HepG2 (cell line): ENCODE data around the gene KDM3A. TPM values are rescaled to one million over a fixed set of nuclear protein-coding genes. Genes with fewer than 3 reads are reported as not detected.

Source experiments
- ATAC-seq: fragments of 200-7000 bp; cut with Tn5 transposase; 3 replicates; pipeline ENCODE4 v1.9.1; 2020; ENCODE audit warnings: mild to moderate bottlenecking, moderate library complexity
- BruUV-seq: library from RNA; stranded (reverse); fragments of 400-500 nt; replicated peaks from 2 replicates; lab custom pipeline; 2021; lab: Mats Ljungman, UMichigan
- CTCF ChIA-PET: fragments of 300-600 bp; formaldehyde crosslinking; extraction: SDS; loops from one replicate; lab custom pipeline; 2021; ENCODE audit warnings: low total read pairs, inconsistent platforms, low intra/inter-chr PET ratio; lab: Yijun Ruan, JAX
- POLR2A ChIA-PET: fragments of 350-600 bp; sonication (Branson Sonifier 250); formaldehyde crosslinking; loops from one replicate; lab custom pipeline; 2020; ENCODE audit warnings: antibody characterized with exemption, inconsistent platforms; lab: Yijun Ruan, JAX
- DNase-seq: peaks from one replicate; pipeline ENCODE4 v3.0.0-alpha.2; 2015; ENCODE audit warnings: low spot score
- FAIRE-seq: peaks from 3 replicates; lab custom pipeline; 2011; peaks lifted over from hg19 to GRCh38; lab: Jason Lieb, UNC
- H2AFZ ChIP-seq: one replicate; pipeline ENCODE4 v1.6.1; 2011; ENCODE audit warnings: low read length, inconsistent platforms
- H3K27ac ChIP-seq: fragments of 300-600 bp; 3 replicates; pipeline ENCODE4 v1.8.0; 2011; ENCODE audit warnings: mixed run types, mild to moderate bottlenecking, mixed read lengths, low read length, inconsistent platforms; ENCODE audit not compliant: insufficient read depth; ENCODE audit errors: extremely low read length
- H3K27me3 ChIP-seq, 2 experiments: fragments of 200-600 bp in 1 of 2; 2 replicates in 1 of 2; 3 replicates in 1 of 2; pipeline versions ENCODE4 v1.6.0 to v1.8.0; 2011; ENCODE audit warnings: low read length in 2 of 2, mild to moderate bottlenecking in 2 of 2, moderate library complexity in 2 of 2, inconsistent platforms in 1 of 2; ENCODE audit not compliant: insufficient read depth in 2 of 2, control insufficient read depth in 1 of 2
- H3K36me3 ChIP-seq, 2 experiments: fragments of 200-600 bp in 1 of 2; replicated peaks in 1 of 2; 2 replicates in 1 of 2; 3 replicates in 1 of 2; pipeline versions ENCODE4 v1.5.1 to v1.8.0; 2011; ENCODE audit warnings: low read length in 2 of 2, inconsistent platforms in 1 of 2; ENCODE audit not compliant: insufficient read depth in 2 of 2, control insufficient read depth in 1 of 2
- H3K4me1 ChIP-seq: 2 replicates; pipeline ENCODE4 v1.5.1; 2012; ENCODE audit warnings: low read length, inconsistent platforms; ENCODE audit not compliant: insufficient read depth
- H3K4me2 ChIP-seq: 2 replicates; pipeline ENCODE4 v1.6.0; 2011; ENCODE audit warnings: low read depth, low read length, inconsistent platforms
- H3K4me3 ChIP-seq, 3 experiments: fragments of 200-600 bp in 1 of 3; sonication (generic), shearing (Covaris generic) in 1 of 3; replicated peaks in 1 of 3; 2 replicates each; pipeline ENCODE4 v1.5.1; 2011 to 2016; ENCODE audit warnings: low read length in 3 of 3, inconsistent platforms in 2 of 3, low read depth in 2 of 3, mild to moderate bottlenecking in 2 of 3, control low read depth in 1 of 3, mixed read lengths in 1 of 3; ENCODE audit not compliant: insufficient read depth in 1 of 3
- H3K79me2 ChIP-seq: one replicate; pipeline ENCODE4 v1.6.1; 2011; ENCODE audit warnings: low read length, inconsistent platforms; ENCODE audit not compliant: insufficient read depth
- H3K9ac ChIP-seq: 2 replicates; pipeline ENCODE4 v1.6.0; 2011; ENCODE audit warnings: mild to moderate bottlenecking, low read depth, low read length, inconsistent platforms; ENCODE audit not compliant: insufficient read depth
- H3K9me3 ChIP-seq: 2 replicates; pipeline ENCODE4 v1.5.1; 2012; ENCODE audit warnings: mild to moderate bottlenecking, low read length
- H4K20me1 ChIP-seq: 2 replicates; pipeline ENCODE4 v1.6.0; 2011; ENCODE audit warnings: inconsistent platforms, mild to moderate bottlenecking, low read length, moderate library complexity; ENCODE audit not compliant: insufficient read depth
- CC2D1A ChIP-seq: sonication (generic); formaldehyde crosslinking; IDR thresholded peaks from 2 replicates; pipeline ENCODE4 v1.8.1; 2023; ENCODE audit warnings: mild to moderate bottlenecking, missing genetic modification reagents
- CHCHD3 ChIP-seq: sonication (generic); formaldehyde crosslinking; IDR thresholded peaks from 2 replicates; pipeline ENCODE4 v1.8.0; 2022; ENCODE audit warnings: mild to moderate bottlenecking, missing genetic modification reagents, moderate library complexity
- ETV5 ChIP-seq: IDR thresholded peaks from 2 replicates; pipeline ENCODE4 v1.6.1; 2018; ENCODE audit warnings: missing biosample characterization, missing genetic modification reagents, inconsistent platforms, borderline replicate concordance
- GABPA ChIP-seq, 2 experiments: IDR thresholded peaks; 2 replicates each; pipeline ENCODE4 v1.6.1; 2011 to 2016; ENCODE audit warnings: low read depth in 2 of 2, low read length in 1 of 2, missing biosample characterization in 1 of 2, missing genetic modification characterization in 1 of 2
- GABPB1 ChIP-seq: IDR thresholded peaks from 2 replicates; pipeline ENCODE4 v1.6.1; 2016; ENCODE audit warnings: mild to moderate bottlenecking, missing genetic modification reagents, moderate library complexity, missing compliant biosample characterization
- HNF4G ChIP-seq, 2 experiments: sonication (generic) in 1 of 2; formaldehyde crosslinking in 1 of 2; IDR thresholded peaks; 2 replicates each; pipeline versions ENCODE4 v1.4.0 to v1.6.1; 2011 to 2020; ENCODE audit warnings: borderline replicate concordance in 2 of 2, low read depth in 2 of 2, mild to moderate bottlenecking in 2 of 2, low read length in 1 of 2, missing genetic modification reagents in 1 of 2, moderate library complexity in 1 of 2
- NR2F1 ChIP-seq, 2 experiments: fragments of 450-650 bp in 1 of 2; formaldehyde crosslinking in 1 of 2; IDR thresholded peaks; 2 replicates each; pipeline versions ENCODE4 v1.5.0 to v1.6.1; 2016 to 2020; ENCODE audit warnings: mild to moderate bottlenecking in 1 of 2, missing compliant biosample characterization in 1 of 2, missing genetic modification reagents in 1 of 2, moderate library complexity in 1 of 2
- PLRG1 ChIP-seq: fragments of 450-650 bp; conservative IDR thresholded peaks from 2 replicates; pipeline ENCODE4 v1.6.1; 2016
- TCF12 ChIP-seq, 2 experiments: fragments of 450-650 bp in 1 of 2; sonication (generic) in 1 of 2; formaldehyde crosslinking in 1 of 2; IDR thresholded peaks; 2 replicates each; pipeline versions ENCODE4 v1.6.1 to v1.8.0; 2017 to 2022; ENCODE audit warnings: antibody characterized with exemption in 1 of 2, mild to moderate bottlenecking in 1 of 2, missing genetic modification reagents in 1 of 2, moderate library complexity in 1 of 2
- ZNF383 ChIP-seq: sonication (generic); formaldehyde crosslinking; IDR thresholded peaks from 2 replicates; pipeline ENCODE4 v1.4.0; 2020; ENCODE audit warnings: missing genetic modification reagents, mild to moderate bottlenecking, borderline replicate concordance
- WGBS: methylation state at CpG from one replicate; pipeline ENCODE4 v1.1.6; 2017; ENCODE audit warnings: low lambda C conversion rate; 5-methylcytosine and 5-hydroxymethylcytosine counted together
- in situ Hi-C: cut with HindIII; loops from 2 replicates; pipeline ENCODE4 v1.10.0; 2017; ENCODE audit warnings: low pct_unique_long_range_greater_than_20kb; ENCODE audit not compliant: extremely low pct_ligation_motif_present
- intact Hi-C: fragments of 100-400 bp; cut with micrococcal nuclease; formaldehyde crosslinking; loops from one replicate; pipeline ENCODE4 v1.10.0; 2022; ENCODE audit not compliant: unreplicated experiment
- polyA plus RNA-seq, 8 experiments: library from polyadenylated mRNA; depleted of rRNA in 3 of 8; stranded (reverse) in 7 of 8; unstranded in 1 of 8; fragments of >200 nt; fragmentation: Illumina TruSeq in 4 of 8; extraction: Trizol in 4 of 8; gene quantifications; 2 replicates each; pipeline versions ENCODE4 v1.2.1 to v1.2.3, GENCODE V29; 2011 to 2016; ENCODE audit warnings: low read depth in 4 of 8, missing spikeins in 1 of 8, mixed read lengths in 1 of 8; ENCODE audit not compliant: insufficient read depth in 1 of 8
- total RNA-seq, 5 experiments: library from RNA; depleted of rRNA; stranded (reverse); fragments of >200 nt; fragmentation: Illumina TruSeq; extraction: Trizol; gene quantifications; 2 replicates each; pipeline ENCODE4 v1.2.3, GENCODE V29; 2016; ENCODE audit warnings: low read depth in 1 of 5

KDM3A gene
- total and polyA plus RNA-seq, 2 of the 13 experiments (the other 11 are each of a cell fraction or from before 2014, with no cell fraction given), result 21.0 to 70.2 TPM

- CTCF ChIA-PET, result no interaction called here
- Histone ChIP-seq H3K9ac (no peak overlapping the region), H3K9me3 (peaks cover 11% of the 10 kb centered on the region), H2AFZ (no peak overlapping the region), H3K36me3 (peaks cover 5 to 20% of the 10 kb centered on the region in 2 experiments), H3K4me3 (no peak overlapping the region), H3K27me3 (no peaks in the 10 kb centered on the region), H3K4me1 (peaks cover 5% of the 10 kb centered on the region; the same call in 1 of the 2 replicates), H3K4me2 (no peak overlapping the region), H3K79me2 (no peaks in the 10 kb centered on the region), H4K20me1 (no peaks in the 10 kb centered on the region; the same call in 1 of the 2 replicates), H3K27ac (no peak overlapping the region)
- FAIRE-seq (no peak), DNase-seq (no peak), ATAC-seq (no peak)
- no TSS peak for BruUV-seq
- TF ChIP-seq ETV5 (CRISPR knock-in tag), result no peak
- no peak for TF ChIP-seq CHCHD3 (CRISPR knock-in tag)
- TF ChIP-seq GABPB1 (CRISPR knock-in tag), result no peak
- TF ChIP-seq PLRG1, result no peak
- no peak for TF ChIP-seq TCF12 (IDR thresholded peaks at IDR 0.05)
- no peak for TF ChIP-seq TCF12 (CRISPR knock-in tag; IDR thresholded peaks at IDR 0.05)
- no peak for TF ChIP-seq GABPA (IDR thresholded peaks at IDR 0.05; ENCODE audit: low read depth, low read length)
- TF ChIP-seq GABPA (CRISPR knock-in tag; IDR thresholded peaks at IDR 0.05; ENCODE audit: low read depth), result no peak
- intact Hi-C loops, result no loop called here
- POLR2A ChIA-PET, result no interaction called here
- in situ Hi-C loops, result no loop called here
- WGBS, result 96% methylated on average over 4 of the region's 4 CpGs
These were observed 82.3 kb downstream of the KDM3A start for GRCh38 chr2:86523491-86523890.

- peaks cover 4 to 17% of the 10 kb centered on the region in 2 experiments for H3K36me3 ChIP-seq
- ATAC-seq, result no peak
- FAIRE-seq, result no peak
- no TSS peak for BruUV-seq
- DNase-seq, result no peak
- WGBS, result 94% methylated on average over 11 of the region's 11 CpGs
- ChIA-PET CTCF (no interaction called here), POLR2A (no interaction called here)
- no peak overlapping the region for H3K9ac ChIP-seq
- no peaks in the 10 kb centered on the region for H3K79me2 ChIP-seq
- no peaks in the 10 kb centered on the region for H3K27me3 ChIP-seq
- H3K27ac ChIP-seq, result no peak overlapping the region
- intact Hi-C loops, result no loop called here
- H3K4me3 ChIP-seq, result no peak overlapping the region
- H3K4me2 ChIP-seq, result no peak overlapping the region
- H3K9me3 ChIP-seq, result peaks cover 1% of the 10 kb centered on the region; the same call in 1 of the 2 replicates
- peaks cover 5% of the 10 kb centered on the region; the same call in 1 of the 2 replicates for H3K4me1 ChIP-seq
- no peak overlapping the region for H2AFZ ChIP-seq
- TF ChIP-seq ZNF383 (no peak), HNF4G (IDR thresholded peaks at IDR 0.05; ENCODE audit: borderline replicate concordance, low read depth, low read length) (no peak), HNF4G (CRISPR knock-in tag; IDR thresholded peaks at IDR 0.05; ENCODE audit: borderline replicate concordance, low read depth) (no peak), CC2D1A (CRISPR knock-in tag) (no peak), NR2F1 (CRISPR knock-in tag; IDR thresholded peaks at IDR 0.05) (no peak)
- TF ChIP-seq, all 625 proteins: peak for 0
- in situ Hi-C loops, result no loop called here
- no peaks in the 10 kb centered on the region for H4K20me1 ChIP-seq
These were observed 84.5 kb downstream of the KDM3A start for GRCh38 chr2:86525421-86526340.
